GM19328 (cell line): ENCODE measurements around the gene TCF7L2.

Source experiments
- ATAC-seq: cut with Tn5 transposase; IDR thresholded peaks from one replicate; pipeline ENCODE4 v1.9.1; 2021; ENCODE audit warnings: mild to moderate bottlenecking, moderate library complexity; ENCODE audit not compliant: unreplicated experiment

Gene TCF7L2

GRCh38 chr10:112962343-112962742 is 12.3 kb downstream of the TCF7L2 start:
- no peak for ATAC-seq

- ATAC-seq = no peak
Observed at GRCh38 chr10:112963835-112964234, 13.8 kb downstream of the TCF7L2 start.

GRCh38 chr10:112964482-112964881 is 14.4 kb downstream of the TCF7L2 start:
- no peak for ATAC-seq

GRCh38 chr10:112966194-112966855 is 16.3 kb downstream of the TCF7L2 start:
- no peak for ATAC-seq

GRCh38 chr10:112967200-112967599 is 17.2 kb downstream of the TCF7L2 start:
- no peak for ATAC-seq

- ATAC-seq = no peak
Observed at GRCh38 chr10:112969131-112969530, 19.1 kb downstream of the TCF7L2 start.

- ATAC-seq = no peak
Observed at GRCh38 chr10:112969542-112969941, 19.5 kb downstream of the TCF7L2 start.

- no peak for ATAC-seq
Observed at GRCh38 chr10:112970021-112970420, 20.0 kb downstream of the TCF7L2 start.

- ATAC-seq = no peak
Observed at GRCh38 chr10:112972606-112973005, 22.6 kb downstream of the TCF7L2 start.

GRCh38 chr10:112973046-112973445 is 23.0 kb downstream of the TCF7L2 start:
- ATAC-seq = no peak

GRCh38 chr10:112973805-112974204 is 23.8 kb downstream of the TCF7L2 start:
- ATAC-seq = no peak

GRCh38 chr10:112977426-112977898 is 27.4 kb downstream of the TCF7L2 start:
- ATAC-seq = no peak

GRCh38 chr10:112979927-112980326 is 29.9 kb downstream of the TCF7L2 start:
- ATAC-seq = no peak

- ATAC-seq = no peak
Observed at GRCh38 chr10:112980937-112981336, 30.9 kb downstream of the TCF7L2 start.

GRCh38 chr10:112981553-112981952 is 31.5 kb downstream of the TCF7L2 start:
- peak; percentile 94 for ATAC-seq

GRCh38 chr10:112983444-112984056 is 33.5 kb downstream of the TCF7L2 start:
- no peak for ATAC-seq

GRCh38 chr10:112984756-112985155 is 34.7 kb downstream of the TCF7L2 start:
- ATAC-seq = no peak

- no peak for ATAC-seq
Observed at GRCh38 chr10:112985690-112986543, 35.9 kb downstream of the TCF7L2 start.

- no peak for ATAC-seq
Observed at GRCh38 chr10:112986544-112987190, 36.6 kb downstream of the TCF7L2 start.

GRCh38 chr10:112988839-112989406 is 38.9 kb downstream of the TCF7L2 start:
- no peak for ATAC-seq

- ATAC-seq = no peak
Observed at GRCh38 chr10:112989826-112990225, 39.8 kb downstream of the TCF7L2 start.
